GM12892 (cell line): ENCODE results near the gene FASTKD3.

Source experiments
- POLR2A ChIP-seq: IDR thresholded peaks from 2 replicates; pipeline ENCODE4 v1.6.1; 2011; ENCODE audit warnings: low read depth, low read length, control low read depth
- POLR2AphosphoS5 ChIP-seq: IDR thresholded peaks from 2 replicates; pipeline ENCODE4 v1.6.1; 2011; ENCODE audit warnings: low read depth, low read length, control low read depth
- TAF1 ChIP-seq: IDR thresholded peaks from 2 replicates; pipeline ENCODE4 v1.6.1; 2011; ENCODE audit warnings: low read depth, mild to moderate bottlenecking, control low read depth, low read length, borderline replicate concordance

DNA sequence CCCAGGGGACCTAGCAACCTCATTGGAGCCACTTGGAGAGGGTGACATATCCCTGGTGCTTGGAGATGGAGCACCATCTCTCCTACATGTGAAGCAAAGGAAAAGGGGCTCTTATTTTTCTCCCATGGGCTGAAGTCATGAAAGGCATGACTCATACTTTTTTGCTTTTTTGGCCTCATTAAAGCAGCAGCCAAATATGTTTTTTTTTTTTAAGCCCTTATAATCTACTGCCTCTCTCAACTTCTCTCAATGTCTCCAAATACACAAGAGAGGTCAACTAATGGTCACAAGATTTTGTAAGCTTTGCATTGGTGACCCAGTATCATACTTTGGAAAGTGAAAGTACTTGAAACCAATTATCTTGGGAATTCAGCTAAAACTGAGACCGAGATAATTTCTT, 16.3 kb downstream of the FASTKD3 start:
- no peak for TF ChIP-seq POLR2AphosphoS5
- no peak for TF ChIP-seq POLR2A
- TF ChIP-seq TAF1: no peak
